Thyroid gland (tissue), 4 donors: ENCODE data around the gene SLC8A2. TPM values are rescaled to one million over a fixed set of nuclear protein-coding genes. Genes with fewer than 3 reads are reported as not detected.

ENCODE experiments used
- DNase-seq, 2 donors: peaks; one replicate each; pipeline ENCODE4 v3.0.0-alpha.2; 2019
- H3K27ac ChIP-seq, 3 donors: fragments of 200-600 bp; sonication (generic); 1 replicate in 2 of 3; 2 replicates in 1 of 3; pipeline ENCODE4 v1.5.1; 2016 to 2019; ENCODE audit warnings: mild to moderate bottlenecking in 1 of 3, moderate library complexity in 1 of 3
- H3K27me3 ChIP-seq: fragments of 200-600 bp; sonication (generic); one replicate; pipeline ENCODE4 v1.5.1; 2019
- H3K36me3 ChIP-seq, 2 donors: fragments of 200-600 bp; sonication (generic); one replicate each; pipeline ENCODE4 v1.5.1; 2016 to 2019
- H3K4me1 ChIP-seq, 2 donors: fragments of 200-600 bp; sonication (generic); one replicate each; pipeline ENCODE4 v1.5.1; 2017 to 2019
- H3K4me3 ChIP-seq, 3 donors: fragments of 200-600 bp; sonication (generic); replicated peaks in 1 of 3; 1 replicate in 2 of 3; 2 replicates in 1 of 3; pipeline ENCODE4 v1.5.1; 2016; ENCODE audit warnings: mild to moderate bottlenecking in 1 of 3
- H3K9me3 ChIP-seq: fragments of 200-600 bp; sonication (generic); one replicate; pipeline ENCODE4 v1.5.1; 2017
- POLR2A ChIP-seq, 2 donors: fragments of 450-650 bp; IDR thresholded peaks; one replicate each; pipeline ENCODE4 v1.6.1; 2017; ENCODE audit warnings: antibody characterized with exemption in 2 of 2, mild to moderate bottlenecking in 2 of 2, moderate library complexity in 1 of 2
- WGBS, 2 donors: methylation state at CpG; one replicate each; pipeline ENCODE4 v1.1.5; 2017; 5-methylcytosine and 5-hydroxymethylcytosine counted together
- intact Hi-C: fragments of 100-400 bp; cut with DNase I; formaldehyde crosslinking; loops from one replicate; pipeline ENCODE4 v1.15.1; 2023
- total RNA-seq, 4 donors: library from RNA; depleted of rRNA; stranded (reverse); fragments of >200 nt; gene quantifications; one replicate each; pipeline ENCODE4 v1.2.3, GENCODE V29; 2016
- TF ChIP-seq, protein P1 (sequence below), 6 experiments: fragments of 200-600 bp in 3 of 6; fragments of 450-650 bp in 3 of 6; sonication (generic) in 3 of 6; IDR thresholded peaks; one replicate each; pipeline ENCODE4 v1.5.1; 2016 to 2019; ENCODE audit warnings: antibody characterized with exemption in 6 of 6, mild to moderate bottlenecking in 2 of 6, inconsistent platforms in 1 of 6, moderate library complexity in 1 of 6

SLC8A2 gene
- total RNA-seq, 4 donors from 2014 or later, result 0.29 to 0.59 TPM; not detected in 2

DNA sequence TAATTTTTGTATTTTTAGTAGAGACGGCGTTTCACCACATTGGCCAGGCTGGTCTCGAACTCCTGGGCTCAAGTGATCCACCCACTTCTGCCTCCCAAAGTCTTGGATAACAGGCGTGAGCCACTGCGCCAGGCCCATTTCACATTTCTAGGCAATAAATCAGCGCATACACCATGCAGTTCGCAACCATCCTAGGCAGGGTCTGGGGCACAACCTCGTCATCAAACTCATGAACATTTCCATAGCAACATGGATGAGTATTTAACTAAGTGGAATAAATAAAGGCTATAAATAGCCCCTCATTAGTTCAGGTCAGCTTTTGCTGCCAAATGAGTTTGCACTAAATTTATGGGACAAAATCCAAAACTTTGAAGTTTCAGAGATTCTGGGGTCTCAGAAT, 60.6 kb downstream of the SLC8A2 start:
- no peak for DNase-seq
- no peaks in the 10 kb centered on the region for H3K9me3 ChIP-seq
- H3K27me3 ChIP-seq, result no peaks in the 10 kb centered on the region
- no peak overlapping the region for H3K4me3 ChIP-seq
- no peaks in the 10 kb centered on the region for H3K4me1 ChIP-seq
- TF ChIP-seq POLR2A (IDR thresholded peaks at IDR 0.05), result no peak
- TF ChIP-seq, protein P1, sequence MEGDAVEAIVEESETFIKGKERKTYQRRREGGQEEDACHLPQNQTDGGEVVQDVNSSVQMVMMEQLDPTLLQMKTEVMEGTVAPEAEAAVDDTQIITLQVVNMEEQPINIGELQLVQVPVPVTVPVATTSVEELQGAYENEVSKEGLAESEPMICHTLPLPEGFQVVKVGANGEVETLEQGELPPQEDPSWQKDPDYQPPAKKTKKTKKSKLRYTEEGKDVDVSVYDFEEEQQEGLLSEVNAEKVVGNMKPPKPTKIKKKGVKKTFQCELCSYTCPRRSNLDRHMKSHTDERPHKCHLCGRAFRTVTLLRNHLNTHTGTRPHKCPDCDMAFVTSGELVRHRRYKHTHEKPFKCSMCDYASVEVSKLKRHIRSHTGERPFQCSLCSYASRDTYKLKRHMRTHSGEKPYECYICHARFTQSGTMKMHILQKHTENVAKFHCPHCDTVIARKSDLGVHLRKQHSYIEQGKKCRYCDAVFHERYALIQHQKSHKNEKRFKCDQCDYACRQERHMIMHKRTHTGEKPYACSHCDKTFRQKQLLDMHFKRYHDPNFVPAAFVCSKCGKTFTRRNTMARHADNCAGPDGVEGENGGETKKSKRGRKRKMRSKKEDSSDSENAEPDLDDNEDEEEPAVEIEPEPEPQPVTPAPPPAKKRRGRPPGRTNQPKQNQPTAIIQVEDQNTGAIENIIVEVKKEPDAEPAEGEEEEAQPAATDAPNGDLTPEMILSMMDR (IDR thresholded peaks at IDR 0.05), result no peak
- no peaks in the 10 kb centered on the region for H3K36me3 ChIP-seq
- intact Hi-C loops, result no loop called here
- no peak overlapping the region for H3K27ac ChIP-seq
- WGBS, 2 donors, result 77 to 80% methylated on average over 8 of the region's 8 CpGs

DNA sequence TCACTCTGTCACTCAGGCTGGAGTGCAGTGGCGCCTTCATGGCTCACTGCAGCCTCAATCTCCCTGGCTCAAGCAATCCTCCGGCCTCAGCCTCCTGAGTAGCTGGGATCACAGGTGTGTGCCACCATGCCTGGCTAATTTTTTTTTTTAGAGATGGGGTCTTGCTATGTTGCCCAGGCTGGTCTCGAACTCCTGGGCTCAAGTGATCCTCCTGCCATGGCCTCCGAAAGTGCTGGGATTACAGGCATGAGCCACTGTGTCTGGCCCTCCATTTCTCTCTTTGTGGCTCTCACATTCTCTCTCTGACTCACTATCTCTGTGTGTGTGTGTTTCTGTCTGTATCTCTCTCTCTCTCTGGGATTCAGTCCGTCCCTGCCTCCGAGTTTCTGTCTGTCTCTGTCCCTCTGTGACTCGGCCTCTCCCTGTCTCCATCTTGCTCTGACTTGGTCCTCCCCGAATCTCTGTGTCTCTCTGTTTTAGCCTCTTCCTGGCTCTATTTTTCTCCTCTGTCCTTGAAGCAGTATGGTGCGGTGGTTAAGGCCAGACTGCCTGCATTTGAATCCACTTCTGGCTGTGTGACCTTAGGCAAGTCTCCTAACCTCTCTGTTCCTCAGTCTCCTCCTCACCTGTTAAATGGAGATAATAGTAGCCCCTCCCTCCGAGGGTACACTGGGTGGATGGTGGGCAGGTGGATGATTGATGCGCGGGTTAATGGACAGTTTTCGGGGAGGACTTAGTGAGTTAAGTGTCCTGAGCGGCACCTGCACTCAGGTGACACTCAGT, 63.3 kb downstream of the SLC8A2 start:
- WGBS, 2 donors, result 92 to 94% methylated on average over 14 of the region's 14 CpGs
- no peaks in the 10 kb centered on the region for H3K36me3 ChIP-seq
- no peaks in the 10 kb centered on the region for H3K9me3 ChIP-seq
- no peaks in the 10 kb centered on the region for H3K27me3 ChIP-seq
- TF ChIP-seq, protein P1 (IDR thresholded peaks at IDR 0.05), result no peak
- no peak for TF ChIP-seq POLR2A (IDR thresholded peaks at IDR 0.05)
- intact Hi-C loops, result no loop called here
- no peaks in the 10 kb centered on the region for H3K4me1 ChIP-seq
- no peak for DNase-seq
- no peak overlapping the region for H3K27ac ChIP-seq
- no peak overlapping the region for H3K4me3 ChIP-seq

DNA sequence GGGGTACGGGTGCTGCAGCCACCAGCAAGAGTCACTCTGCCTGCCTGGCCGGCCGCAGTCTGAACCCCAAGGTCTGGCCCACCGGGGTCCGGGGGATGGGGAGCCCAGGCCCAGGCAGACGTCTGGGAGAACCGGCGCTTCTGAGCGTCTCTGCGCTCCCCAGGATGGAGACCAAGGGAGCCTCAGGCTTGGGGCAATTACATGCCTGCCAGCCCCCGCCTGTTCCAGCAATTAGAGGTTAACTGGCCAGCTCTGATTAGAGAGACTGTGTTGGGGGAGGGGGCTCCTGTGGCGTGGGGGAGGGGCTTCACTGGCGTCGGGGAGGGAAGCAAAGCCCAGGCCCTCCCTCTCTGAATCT, 64.3 kb downstream of the SLC8A2 start:
- 0 to 36% methylated on average over 2 to 14 of the region's 14 CpGs for WGBS, 2 donors
- no peaks in the 10 kb centered on the region for H3K27me3 ChIP-seq
- DNase-seq, result no peak
- intact Hi-C loops, result no loop called here
- H3K36me3 ChIP-seq, result no peaks in the 10 kb centered on the region
- H3K9me3 ChIP-seq, result no peaks in the 10 kb centered on the region
- no peak for TF ChIP-seq POLR2A (IDR thresholded peaks at IDR 0.05)
- TF ChIP-seq, protein P1 (IDR thresholded peaks at IDR 0.05), result no peak
- no peaks in the 10 kb centered on the region for H3K4me1 ChIP-seq
- H3K4me3 ChIP-seq, result no peak overlapping the region
- H3K27ac ChIP-seq, result no peak overlapping the region

DNA sequence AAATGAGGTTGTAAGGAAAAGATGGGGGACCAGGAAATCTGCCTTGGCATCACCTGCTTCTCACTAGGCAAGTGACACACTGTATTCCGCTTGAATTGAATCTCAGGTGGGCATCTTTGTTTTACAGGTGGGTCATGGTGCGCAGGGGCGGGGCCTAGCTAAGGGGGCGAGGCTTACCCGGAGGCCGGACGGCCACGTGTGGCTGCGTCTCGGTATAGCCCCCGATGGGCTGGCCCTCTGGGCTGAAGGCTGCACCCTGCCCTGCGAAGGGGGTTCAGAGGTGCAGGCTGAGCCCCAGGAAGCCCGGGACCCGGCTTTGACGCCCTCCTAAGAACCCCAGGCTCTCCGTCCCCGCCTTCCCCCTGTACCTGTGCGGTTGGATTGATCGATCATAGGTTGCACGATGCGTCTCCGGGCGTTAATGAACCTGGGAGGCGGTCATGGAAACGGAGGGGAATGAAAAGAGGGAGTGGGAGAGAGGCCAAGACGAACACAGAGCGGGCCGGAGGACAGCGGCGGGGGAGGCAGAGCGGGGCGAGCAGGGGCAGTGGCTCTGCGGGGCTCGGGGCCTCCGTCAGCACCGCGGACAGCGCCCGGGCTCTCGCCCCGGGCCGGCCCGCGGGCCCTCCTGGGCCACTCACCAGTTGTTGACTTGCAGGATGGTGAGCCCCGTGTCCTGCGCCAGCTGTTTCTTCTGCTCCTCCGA, 64.8 kb downstream of the SLC8A2 start:
- Histone ChIP-seq H3K4me1 (no peaks in the 10 kb centered on the region), H3K36me3 (no peaks in the 10 kb centered on the region), H3K4me3 (no peak overlapping the region), H3K9me3 (no peaks in the 10 kb centered on the region), H3K27me3 (no peaks in the 10 kb centered on the region), H3K27ac (no peak overlapping the region)
- DNase-seq, result peak; percentile 14 to 27
- intact Hi-C loops, result no loop called here
- 18 to 28% methylated on average over 33 to 40 of the region's 47 CpGs for WGBS, 2 donors
- TF ChIP-seq, protein P1 (IDR thresholded peaks at IDR 0.05), result no peak
- TF ChIP-seq POLR2A (IDR thresholded peaks at IDR 0.05), result no peak

DNA sequence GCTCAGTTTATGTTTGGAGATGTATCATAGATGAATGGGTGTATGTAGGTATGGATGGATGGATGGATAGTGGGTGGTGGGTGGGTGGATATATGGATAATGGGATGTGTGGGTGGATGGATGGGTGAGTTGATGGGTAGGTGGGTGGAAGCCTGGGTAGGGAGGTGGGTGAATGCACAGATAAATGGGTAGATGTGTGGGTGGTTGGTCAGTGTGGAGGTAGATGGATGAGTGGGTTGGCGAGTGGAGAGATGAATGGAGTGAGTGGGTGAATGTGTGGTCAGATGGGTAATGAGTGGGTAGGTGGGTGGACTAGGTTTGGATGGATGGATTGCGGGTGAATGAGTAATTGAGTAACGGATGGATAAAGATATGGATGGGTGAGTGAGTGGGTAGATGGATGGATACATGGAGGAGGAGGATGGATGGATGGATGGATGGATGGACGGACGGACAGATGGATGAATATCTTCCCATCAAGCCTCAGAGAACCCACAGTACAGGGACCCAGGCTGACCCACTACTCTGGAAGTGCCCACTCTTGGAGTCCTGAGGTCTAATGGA, 65.8 kb downstream of the SLC8A2 start:
- H3K27ac ChIP-seq, result no peak overlapping the region
- intact Hi-C loops, result no loop called here
- DNase-seq, result no peak
- H3K4me3 ChIP-seq, result no peak overlapping the region
- no peaks in the 10 kb centered on the region for H3K4me1 ChIP-seq
- TF ChIP-seq, protein P1 (IDR thresholded peaks at IDR 0.05), result no peak
- no peak for TF ChIP-seq POLR2A (IDR thresholded peaks at IDR 0.05)
- no peaks in the 10 kb centered on the region for H3K36me3 ChIP-seq
- H3K27me3 ChIP-seq, result no peaks in the 10 kb centered on the region
- H3K9me3 ChIP-seq, result no peaks in the 10 kb centered on the region
- WGBS, 2 donors, result 90 to 92% methylated on average over 5 of the region's 5 CpGs
